Lower leg skin (tissue), 4 donors: ENCODE results near the gene PRDM16. TPM values are rescaled to one million over a fixed set of nuclear protein-coding genes. Genes with fewer than 3 reads are reported as not detected.

Source experiments
- DNase-seq, 2 donors: peaks; one replicate each; pipeline ENCODE4 v3.0.0-alpha.2; 2019; ENCODE audit warnings: low spot score in 2 of 2
- H3K4me3 ChIP-seq: fragments of 200-600 bp; sonication (generic); 2 replicates; pipeline ENCODE4 v1.5.1; 2017; ENCODE audit warnings: mild to moderate bottlenecking, low read depth; ENCODE audit not compliant: poor library complexity, severe bottlenecking
- POLR2A ChIP-seq, 2 donors: fragments of 450-650 bp; IDR thresholded peaks; one replicate each; pipeline ENCODE4 v1.6.1; 2016 to 2017; ENCODE audit warnings: antibody characterized with exemption in 2 of 2, mild to moderate bottlenecking in 1 of 2, moderate library complexity in 1 of 2
- WGBS, 2 donors: methylation state at CpG; one replicate each; pipeline ENCODE4 v1.1.5; 2018; 5-methylcytosine and 5-hydroxymethylcytosine counted together
- intact Hi-C: fragments of 100-400 bp; cut with DNase I; formaldehyde crosslinking; loops from one replicate; pipeline ENCODE4 v1.15.0; 2023; ENCODE audit warnings: low total_unique reads
- total RNA-seq, 4 donors: library from RNA; depleted of rRNA; stranded (reverse); fragments of >200 nt; gene quantifications; one replicate each; pipeline ENCODE4 v1.1.0, GENCODE V29; 2016
- TF ChIP-seq, protein P1 (sequence below), 3 donors: fragments of 450-650 bp; IDR thresholded peaks; one replicate each; pipeline ENCODE4 v1.5.1; 2016; ENCODE audit warnings: antibody characterized with exemption in 3 of 3, mild to moderate bottlenecking in 3 of 3, moderate library complexity in 2 of 3

Gene PRDM16
- total RNA-seq, 4 donors from 2014 or later, result 0.08 to 0.91 (median 0.56) TPM; not detected in 1

DNA sequence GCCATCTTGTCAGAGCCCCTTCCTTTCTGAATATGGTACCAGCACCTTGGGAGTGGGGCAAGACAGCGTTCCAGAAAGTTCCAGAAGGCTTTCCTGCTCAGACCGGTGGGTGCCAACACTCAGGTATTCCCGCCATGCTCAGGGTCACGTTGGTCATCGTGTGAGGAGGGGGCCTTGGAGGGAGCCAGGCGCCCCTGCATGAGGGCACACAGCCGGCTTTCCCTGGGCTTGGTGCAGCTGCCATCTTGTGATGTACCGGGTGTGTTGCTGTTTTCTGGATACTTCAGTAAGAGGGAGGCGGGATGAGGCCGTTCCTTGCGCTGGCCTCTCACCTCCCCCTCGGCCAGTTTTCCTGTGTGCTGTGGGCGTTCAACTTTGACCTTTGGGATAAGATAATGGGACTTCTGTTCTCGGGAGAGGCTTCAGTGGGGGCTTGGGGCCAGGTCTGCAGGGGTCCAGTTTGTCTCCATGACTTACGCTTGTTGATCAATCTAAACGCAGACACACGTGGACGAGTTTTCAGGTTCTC, 69.7 kb downstream of the PRDM16 start:
- DNase-seq, result no peak
- whole genome bisulfite sequencing, 2 donors, result 74 to 75% methylated on average over 18 of the region's 18 CpGs

DNA sequence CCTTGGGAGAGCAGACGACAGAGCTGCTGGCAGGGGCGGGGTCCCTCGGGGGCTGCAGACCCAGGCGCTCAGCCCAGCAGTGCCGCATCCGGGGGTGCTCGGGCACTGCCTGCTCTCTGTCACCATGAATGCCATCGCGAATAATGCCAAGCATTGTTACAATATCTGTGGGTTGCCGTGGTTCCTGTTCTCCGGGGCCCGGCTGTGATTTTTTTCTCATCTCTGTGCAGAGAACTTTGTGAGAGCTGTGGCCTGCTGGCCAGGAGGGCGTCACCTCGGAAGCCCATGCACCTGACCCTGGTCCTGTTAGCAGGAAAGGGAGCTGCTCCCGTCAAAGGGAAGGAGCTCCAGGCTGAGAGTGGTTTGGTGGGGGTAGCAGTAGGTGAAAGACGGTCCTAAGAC, 70.4 kb downstream of the PRDM16 start:
- TF ChIP-seq POLR2A (IDR thresholded peaks at IDR 0.05), result no peak
- TF ChIP-seq, protein P1, sequence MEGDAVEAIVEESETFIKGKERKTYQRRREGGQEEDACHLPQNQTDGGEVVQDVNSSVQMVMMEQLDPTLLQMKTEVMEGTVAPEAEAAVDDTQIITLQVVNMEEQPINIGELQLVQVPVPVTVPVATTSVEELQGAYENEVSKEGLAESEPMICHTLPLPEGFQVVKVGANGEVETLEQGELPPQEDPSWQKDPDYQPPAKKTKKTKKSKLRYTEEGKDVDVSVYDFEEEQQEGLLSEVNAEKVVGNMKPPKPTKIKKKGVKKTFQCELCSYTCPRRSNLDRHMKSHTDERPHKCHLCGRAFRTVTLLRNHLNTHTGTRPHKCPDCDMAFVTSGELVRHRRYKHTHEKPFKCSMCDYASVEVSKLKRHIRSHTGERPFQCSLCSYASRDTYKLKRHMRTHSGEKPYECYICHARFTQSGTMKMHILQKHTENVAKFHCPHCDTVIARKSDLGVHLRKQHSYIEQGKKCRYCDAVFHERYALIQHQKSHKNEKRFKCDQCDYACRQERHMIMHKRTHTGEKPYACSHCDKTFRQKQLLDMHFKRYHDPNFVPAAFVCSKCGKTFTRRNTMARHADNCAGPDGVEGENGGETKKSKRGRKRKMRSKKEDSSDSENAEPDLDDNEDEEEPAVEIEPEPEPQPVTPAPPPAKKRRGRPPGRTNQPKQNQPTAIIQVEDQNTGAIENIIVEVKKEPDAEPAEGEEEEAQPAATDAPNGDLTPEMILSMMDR (IDR thresholded peaks at IDR 0.05), result no peak
- intact Hi-C loops, result no loop called here
- no peak for DNase-seq
- WGBS, 2 donors, result 34 to 53% methylated on average over 12 to 16 of the region's 16 CpGs
- no peak overlapping the region for H3K4me3 ChIP-seq

More for the DNA sequence above, 69.7 kb downstream of the PRDM16 start:
- no peak overlapping the region for H3K4me3 ChIP-seq
- intact Hi-C loops, result no loop called here
- no peak for TF ChIP-seq POLR2A (IDR thresholded peaks at IDR 0.05)
- TF ChIP-seq, protein P1 (IDR thresholded peaks at IDR 0.05), result no peak

DNA sequence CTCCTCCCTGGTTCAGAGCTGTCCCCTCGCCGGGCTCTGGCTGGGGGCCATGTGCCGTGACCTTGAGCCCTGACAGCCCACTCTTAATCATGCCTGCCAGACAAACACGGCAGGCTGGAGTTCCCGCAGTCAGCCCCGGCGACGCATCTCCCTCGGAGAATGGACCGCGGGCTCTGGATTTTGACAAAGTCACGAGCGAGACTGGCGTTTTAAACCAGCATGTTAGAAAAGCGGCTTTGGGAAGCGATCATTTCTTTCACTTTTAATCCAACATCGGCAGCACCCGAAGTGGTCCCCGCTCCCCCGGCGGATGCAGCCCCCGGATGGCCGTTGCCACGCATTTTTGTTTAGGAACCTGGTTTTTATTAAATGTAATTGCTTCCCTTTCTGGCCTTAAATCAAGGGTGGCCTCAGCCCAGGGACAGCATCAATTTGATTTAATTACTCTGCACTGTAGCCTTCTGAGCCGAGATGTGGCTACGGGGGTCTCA, 70.9 kb downstream of the PRDM16 start:
- WGBS, 2 donors, result 39 to 50% methylated on average over 26 of the region's 26 CpGs
- H3K4me3 ChIP-seq, result no peak overlapping the region
- DNase-seq, result no peak
- intact Hi-C loops, result no loop called here
- no peak for TF ChIP-seq POLR2A (IDR thresholded peaks at IDR 0.05)
- TF ChIP-seq, protein P1 (IDR thresholded peaks at IDR 0.05), result no peak

DNA sequence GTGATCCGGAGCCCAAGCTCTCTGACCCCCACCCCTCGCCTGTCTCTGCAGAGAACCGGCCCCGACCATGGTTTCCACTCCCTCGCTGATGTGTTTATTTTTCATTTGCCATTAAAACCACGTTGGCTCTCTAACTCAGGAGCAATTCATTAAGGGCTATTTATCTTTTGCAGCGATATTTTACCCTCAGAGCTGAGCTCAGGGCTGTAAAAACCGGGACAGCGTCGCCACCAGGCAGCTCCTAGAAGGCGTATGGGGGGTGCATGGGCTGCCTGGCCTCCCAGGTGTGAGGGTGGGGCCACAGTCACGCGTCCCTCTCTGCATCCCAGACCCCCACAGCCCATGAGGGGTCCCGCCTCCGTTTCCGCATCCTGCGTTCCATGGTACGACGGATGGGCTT, 71.4 kb downstream of the PRDM16 start:
- WGBS, 2 donors, result 45% methylated on average over 19 of the region's 19 CpGs
- intact Hi-C loops, result no loop called here
- no peak overlapping the region for H3K4me3 ChIP-seq
- TF ChIP-seq POLR2A (IDR thresholded peaks at IDR 0.05), result no peak
- TF ChIP-seq, protein P1 (IDR thresholded peaks at IDR 0.05), result no peak
- DNase-seq, result no peak

DNA sequence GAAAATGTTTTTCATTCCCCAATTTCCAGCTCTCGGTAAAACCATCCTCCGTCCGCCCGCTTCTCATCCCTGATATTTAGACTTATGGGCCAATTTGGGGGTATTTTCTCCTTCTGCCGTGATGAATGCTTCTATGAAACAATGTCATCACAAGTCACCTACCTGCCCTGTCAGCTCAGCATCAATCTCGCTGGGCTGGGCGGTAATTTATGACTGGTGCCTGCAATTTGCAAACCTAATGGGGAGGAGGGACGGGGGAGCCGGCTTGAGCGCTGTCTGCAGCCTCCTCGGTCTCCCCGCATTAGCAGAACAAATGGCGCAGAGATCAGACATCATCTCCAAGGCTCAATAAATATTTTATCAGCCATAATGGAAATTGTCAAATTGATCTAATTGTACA, 72.1 kb downstream of the PRDM16 start:
- WGBS, 2 donors, result 65 to 74% methylated on average over 13 of the region's 13 CpGs
- TF ChIP-seq POLR2A (IDR thresholded peaks at IDR 0.05), result no peak
- TF ChIP-seq, protein P1 (IDR thresholded peaks at IDR 0.05), result no peak
- intact Hi-C loops, result no loop called here
- H3K4me3 ChIP-seq, result no peak overlapping the region
- no peak for DNase-seq

DNA sequence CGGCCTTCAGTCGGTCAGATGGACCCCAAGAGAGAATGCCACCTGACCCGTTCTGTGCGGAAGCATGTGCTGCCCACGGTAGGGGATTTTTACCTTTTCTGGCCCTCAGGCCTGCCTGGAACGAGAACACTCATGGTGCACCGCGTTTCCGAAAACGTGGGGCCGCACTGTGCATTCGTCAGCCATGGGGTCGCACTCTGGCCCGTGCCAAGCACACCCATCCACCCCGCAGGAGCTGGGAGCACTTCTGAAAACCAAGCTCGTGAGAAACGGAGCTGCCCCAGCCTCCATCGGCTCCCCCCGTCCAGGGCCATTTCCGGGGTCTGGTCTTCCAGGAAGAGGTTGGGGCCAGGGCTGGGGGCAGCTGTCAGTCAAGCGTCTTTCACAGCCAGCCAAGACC, 72.8 kb downstream of the PRDM16 start:
- WGBS, 2 donors, result 37 to 61% methylated on average over 17 to 21 of the region's 21 CpGs
- H3K4me3 ChIP-seq, result no peak overlapping the region
- TF ChIP-seq POLR2A (IDR thresholded peaks at IDR 0.05), result no peak
- TF ChIP-seq, protein P1 (IDR thresholded peaks at IDR 0.05), result no peak
- intact Hi-C loops, result no loop called here
- no peak for DNase-seq
